GM12864 (cell line): ENCODE measurements around the gene GOLGA7B.
"Not testable (repeated sequence)": the region's sequence is repeated elsewhere in the genome, so short reads cannot be mapped to it uniquely, and the experiment has no call there.

Experiments used
- DNase-seq: peaks from one replicate; pipeline ENCODE4 v3.0.0-alpha.2; 2011; ENCODE audit warnings: low read depth
- H3K4me3 ChIP-seq: 2 replicates; pipeline ENCODE4 v1.5.1; 2011; ENCODE audit warnings: mild to moderate bottlenecking, low read depth, low read length, control low read depth
- CTCF ChIP-seq: IDR thresholded peaks from 2 replicates; pipeline ENCODE4 v1.5.1; 2011; ENCODE audit warnings: low read depth, mild to moderate bottlenecking, moderate library complexity, low read length, control low read depth, inconsistent platforms; ENCODE audit errors: missing control alignments

The GOLGA7B gene

GRCh38 chr10:97828721-97829120 lies 20.9 kb upstream of the GOLGA7B start:
- no peak overlapping the region for H3K4me3 ChIP-seq
- DNase-seq = no peak
- TF ChIP-seq CTCF = no peak

DNA sequence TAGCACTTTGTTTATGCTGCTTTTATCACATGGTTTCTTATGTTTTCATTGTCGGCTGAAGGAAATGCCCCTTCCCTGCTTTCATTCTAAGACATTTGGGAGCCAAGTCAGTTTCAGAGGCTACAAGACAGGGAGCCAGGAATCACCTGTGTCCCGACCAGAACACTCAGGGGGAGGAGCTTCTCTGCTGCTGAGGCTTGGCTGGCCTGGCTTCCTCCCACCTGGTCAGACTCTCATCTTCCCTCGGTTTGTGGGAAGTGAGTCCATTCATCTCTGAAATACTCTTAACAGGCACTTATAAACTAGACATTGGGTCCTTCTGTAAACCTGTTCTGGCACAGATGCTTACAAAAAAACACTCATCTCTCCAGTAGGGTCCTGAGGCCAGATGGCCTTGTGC lies 19.6 kb upstream of the GOLGA7B start:
- no peak for DNase-seq
- no peak overlapping the region for H3K4me3 ChIP-seq
- TF ChIP-seq CTCF = no peak

GRCh38 chr10:97831259-97831658 lies 18.4 kb upstream of the GOLGA7B start:
- no peak for DNase-seq
- TF ChIP-seq CTCF = no peak
- H3K4me3 ChIP-seq = no peak overlapping the region

DNA sequence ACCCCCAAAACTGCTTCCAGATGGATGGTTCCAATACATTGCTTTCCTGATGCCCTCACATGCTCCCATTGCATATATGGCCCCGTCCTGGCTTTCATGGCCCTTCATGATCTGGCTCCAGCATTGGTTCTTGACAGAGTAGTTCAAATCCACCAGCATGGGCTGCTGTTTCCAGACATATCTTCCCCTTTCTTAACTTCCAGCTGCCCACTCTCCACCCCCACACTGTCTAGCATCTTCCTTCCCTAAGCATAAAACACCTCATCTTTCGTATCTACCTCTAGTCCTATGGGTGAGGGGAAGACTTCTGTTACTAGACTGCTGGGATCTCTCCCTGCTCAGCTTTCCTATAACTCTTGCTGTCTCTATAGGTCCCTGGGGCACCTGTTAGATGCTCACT lies 13.2 kb upstream of the GOLGA7B start:
- H3K4me3 ChIP-seq = no peak overlapping the region
- TF ChIP-seq CTCF = no peak
- no peak for DNase-seq

GRCh38 chr10:97838091-97838490 lies 11.6 kb upstream of the GOLGA7B start:
- TF ChIP-seq CTCF = no peak
- no peak overlapping the region for H3K4me3 ChIP-seq
- DNase-seq = no peak

DNA sequence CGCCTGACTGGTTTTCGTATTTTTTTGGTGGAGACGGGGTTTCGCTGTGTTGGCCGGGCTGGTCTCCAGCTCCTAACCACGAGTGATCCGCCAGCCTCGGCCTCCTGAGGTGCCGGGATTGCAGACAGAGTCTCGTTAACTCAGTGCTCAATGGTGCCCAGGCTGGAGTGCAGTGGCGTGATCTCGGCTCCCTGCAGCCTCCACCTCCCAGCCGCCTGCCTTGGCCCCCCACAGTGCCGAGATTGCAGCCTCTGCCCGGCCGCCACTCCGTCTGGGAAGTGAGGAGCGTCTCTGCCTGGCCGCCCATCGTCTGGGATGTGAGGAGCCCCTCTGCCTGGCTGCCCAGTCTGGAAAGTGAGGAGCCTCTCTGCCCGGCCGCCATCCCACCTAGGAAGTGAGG lies 8.5 kb upstream of the GOLGA7B start:
- DNase-seq, H3K4me3 ChIP-seq: not testable (repeated sequence)

- not testable (repeated sequence) for H3K4me3 ChIP-seq, DNase-seq
These were observed 7.5 kb upstream of the GOLGA7B start for GRCh38 chr10:97842114-97842513.

- H3K4me3 ChIP-seq = no peak overlapping the region
- DNase-seq = no peak
- no peak for TF ChIP-seq CTCF
These were observed 6.9 kb upstream of the GOLGA7B start for GRCh38 chr10:97842656-97843280.
